Duodenal mucosa (tissue), 2 donors: ENCODE measurements around the gene UBE2H.
"Not testable (repeated sequence)": the region's sequence is repeated elsewhere in the genome, so short reads cannot be mapped to it uniquely, and the experiment has no call there.

ENCODE experiments used
- H3K27ac ChIP-seq: one replicate; pipeline ENCODE4 v1.7.0; 2013; ENCODE audit warnings: low read depth, low read length
- H3K27me3 ChIP-seq, 2 donors: one replicate each; pipeline ENCODE4 v1.7.0; 2013; ENCODE audit warnings: low read length in 2 of 2, control low read depth in 1 of 2; ENCODE audit not compliant: insufficient read depth in 2 of 2, control insufficient read depth in 1 of 2
- H3K36me3 ChIP-seq, 2 donors: one replicate each; pipeline ENCODE4 v1.7.0; 2013; ENCODE audit warnings: low read length in 2 of 2, control low read depth in 1 of 2; ENCODE audit not compliant: insufficient read depth in 2 of 2, control insufficient read depth in 1 of 2
- H3K4me1 ChIP-seq, 2 donors: one replicate each; pipeline ENCODE4 v1.7.0; 2013; ENCODE audit warnings: low read length in 2 of 2, control low read depth in 1 of 2; ENCODE audit not compliant: insufficient read depth in 2 of 2, control insufficient read depth in 1 of 2
- H3K4me3 ChIP-seq, 2 donors: one replicate each; pipeline ENCODE4 v1.7.0; 2013; ENCODE audit warnings: low read length in 2 of 2, low read depth in 1 of 2
- H3K9ac ChIP-seq, 2 donors: one replicate each; pipeline ENCODE4 v1.7.0; 2013; ENCODE audit warnings: low read length in 2 of 2, low read depth in 1 of 2
- H3K9me3 ChIP-seq, 2 donors: one replicate each; pipeline ENCODE4 v1.7.0; 2013; ENCODE audit warnings: low read length in 2 of 2, control low read depth in 1 of 2; ENCODE audit not compliant: control insufficient read depth in 1 of 2

The UBE2H gene

GRCh38 chr7:129896568-129897382, 56.0 kb downstream of the UBE2H start:
- no peak overlapping the region for H3K9ac ChIP-seq
- no peak overlapping the region for H3K27ac ChIP-seq
- no peak overlapping the region for H3K4me3 ChIP-seq
- H3K27me3 ChIP-seq: no peaks in the 10 kb centered on the region
- no peaks in the 10 kb centered on the region for H3K9me3 ChIP-seq
- H3K4me1 ChIP-seq: peaks cover 0 to 10% of the 10 kb centered on the region in 2 donors
- H3K36me3 ChIP-seq: peaks cover 0 to 8% of the 10 kb centered on the region in 2 donors

DNA sequence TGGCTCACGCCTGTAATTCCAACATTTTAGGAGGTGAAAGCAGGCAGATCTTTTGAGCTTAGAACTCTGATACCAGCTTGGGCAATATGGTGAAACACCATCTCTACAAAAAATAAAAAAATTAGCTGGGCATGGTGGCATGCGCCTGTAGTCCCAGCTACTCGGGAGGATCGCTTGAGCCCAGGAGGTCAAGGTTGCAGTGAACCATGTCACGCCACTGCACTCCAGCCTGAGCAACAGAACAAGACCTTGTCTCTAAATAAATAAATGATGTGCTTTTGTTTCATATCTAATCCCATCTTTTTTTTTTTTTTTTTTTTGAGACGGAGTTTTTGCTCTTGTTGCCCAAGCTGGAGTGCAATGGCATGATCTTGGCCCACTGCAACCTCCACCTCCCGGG, 58.6 kb downstream of the UBE2H start:
- peaks cover 0 to 10% of the 10 kb centered on the region in 2 donors for H3K4me1 ChIP-seq
- not testable (repeated sequence) for H3K9ac ChIP-seq, H3K9me3 ChIP-seq, H3K36me3 ChIP-seq, H3K4me3 ChIP-seq, H3K27ac ChIP-seq, H3K27me3 ChIP-seq

- Histone ChIP-seq H3K36me3 (no peaks in the 10 kb centered on the region), H3K27me3 (no peaks in the 10 kb centered on the region), H3K9me3 (no peaks in the 10 kb centered on the region), H3K4me1 (no peaks in the 10 kb centered on the region), H3K9ac (no peak overlapping the region), H3K27ac (no peak overlapping the region), H3K4me3 (no peak overlapping the region)
Measured at GRCh38 chr7:129890090-129890489, 62.7 kb downstream of the UBE2H start.

GRCh38 chr7:129889133-129889844, 63.5 kb downstream of the UBE2H start:
- H3K4me3 ChIP-seq: no peak overlapping the region
- no peak overlapping the region for H3K27ac ChIP-seq
- H3K27me3 ChIP-seq: no peaks in the 10 kb centered on the region
- H3K9me3 ChIP-seq: no peaks in the 10 kb centered on the region
- H3K9ac ChIP-seq: no peak overlapping the region
- H3K4me1 ChIP-seq: no peaks in the 10 kb centered on the region
- H3K36me3 ChIP-seq: no peaks in the 10 kb centered on the region

GRCh38 chr7:129887865-129888264, 64.9 kb downstream of the UBE2H start:
- no peaks in the 10 kb centered on the region for H3K4me1 ChIP-seq
- no peaks in the 10 kb centered on the region for H3K36me3 ChIP-seq
- H3K9me3 ChIP-seq: no peaks in the 10 kb centered on the region
- no peak overlapping the region for H3K4me3 ChIP-seq
- H3K9ac ChIP-seq: no peak overlapping the region
- no peaks in the 10 kb centered on the region for H3K27me3 ChIP-seq
- H3K27ac ChIP-seq: no peak overlapping the region

GRCh38 chr7:129886818-129887186, 66.0 kb downstream of the UBE2H start:
- Histone ChIP-seq H3K4me1 (no peaks in the 10 kb centered on the region), H3K9me3 (no peaks in the 10 kb centered on the region), H3K9ac (no peak overlapping the region), H3K4me3 (no peak overlapping the region), H3K27me3 (no peaks in the 10 kb centered on the region), H3K36me3 (no peaks in the 10 kb centered on the region), H3K27ac (no peak overlapping the region)

DNA sequence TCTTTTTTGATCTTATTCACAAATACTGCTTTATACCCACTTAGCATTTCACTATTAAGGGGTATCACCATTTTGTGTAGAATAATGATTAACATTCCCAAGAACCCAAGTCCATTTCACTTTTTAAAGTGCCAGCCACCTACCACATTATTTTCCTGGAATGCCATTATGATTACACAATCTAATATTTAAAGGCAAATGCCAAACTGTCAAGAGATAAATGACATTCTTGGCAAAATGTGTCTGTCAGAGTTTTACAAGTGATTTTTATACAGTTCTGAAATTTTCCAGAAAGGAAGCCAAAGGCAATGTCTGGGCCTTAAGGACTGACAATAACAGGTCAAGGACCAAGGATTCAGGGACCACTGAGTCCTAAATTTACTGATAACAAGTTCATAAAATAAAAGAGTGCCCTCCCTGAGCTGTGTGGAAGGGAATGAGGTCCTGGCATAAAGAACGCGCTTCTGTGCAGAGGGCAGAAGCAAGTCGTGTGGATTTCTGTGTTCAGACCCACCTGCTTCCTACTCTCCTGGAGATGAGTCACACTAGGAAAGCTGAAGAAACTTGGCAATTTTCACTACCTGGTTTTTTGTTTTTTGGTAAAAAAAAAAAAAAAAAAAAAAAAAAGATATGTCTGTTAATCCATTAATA, 66.5 kb downstream of the UBE2H start:
- H3K27ac ChIP-seq: no peak overlapping the region
- no peaks in the 10 kb centered on the region for H3K4me1 ChIP-seq
- no peaks in the 10 kb centered on the region for H3K36me3 ChIP-seq
- H3K9me3 ChIP-seq: no peaks in the 10 kb centered on the region
- H3K4me3 ChIP-seq: no peak overlapping the region
- no peak overlapping the region for H3K9ac ChIP-seq
- H3K27me3 ChIP-seq: no peaks in the 10 kb centered on the region

DNA sequence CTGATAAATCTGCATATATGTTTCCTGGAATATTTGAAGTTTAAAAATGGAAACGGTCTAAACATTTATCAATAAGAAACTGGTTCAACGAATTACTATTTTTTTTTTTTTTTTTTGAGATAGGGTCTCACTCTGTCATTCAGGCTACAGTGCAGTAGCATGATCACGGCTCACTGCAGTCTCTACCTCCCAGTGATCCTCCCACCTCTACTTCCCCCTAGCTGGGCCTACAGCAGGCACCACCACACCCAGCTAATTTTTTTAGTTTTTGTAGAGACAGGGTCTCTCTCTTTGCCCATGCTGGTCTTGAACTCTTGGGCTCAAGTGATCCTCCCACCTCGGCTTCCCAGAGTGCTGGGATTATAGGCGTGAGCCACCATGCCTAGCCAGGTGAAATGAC, 68.3 kb downstream of the UBE2H start:
- Histone ChIP-seq H3K27me3 (no peaks in the 10 kb centered on the region), H3K27ac (no peak overlapping the region), H3K36me3 (peaks cover 0 to 2% of the 10 kb centered on the region in 2 donors), H3K9ac (no peak overlapping the region), H3K4me1 (no peaks in the 10 kb centered on the region), H3K4me3 (no peak overlapping the region), H3K9me3 (no peaks in the 10 kb centered on the region)

DNA sequence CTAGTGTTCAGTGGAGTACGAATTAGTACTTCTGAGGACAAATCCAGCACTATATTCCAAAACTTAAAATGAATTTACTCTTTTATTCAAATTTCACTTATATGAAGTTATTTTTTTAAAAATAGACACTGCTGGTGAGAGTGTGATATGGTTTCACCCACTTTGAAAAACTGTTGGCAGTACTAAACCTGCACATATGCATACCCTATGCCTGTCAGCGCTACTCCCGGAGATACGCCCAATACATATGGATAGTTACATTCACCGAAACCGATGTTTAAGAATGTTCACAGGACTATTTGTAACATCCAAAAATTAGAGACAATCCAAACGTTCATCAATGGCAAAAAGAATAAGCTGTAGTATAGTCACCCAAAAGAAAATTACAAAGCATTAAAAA, 69.6 kb downstream of the UBE2H start:
- Histone ChIP-seq H3K9ac (no peak overlapping the region), H3K36me3 (peaks cover 4 to 7% of the 10 kb centered on the region in 2 donors), H3K4me3 (no peak overlapping the region)

GRCh38 chr7:129882531-129882930, 70.2 kb downstream of the UBE2H start:
- Histone ChIP-seq H3K27ac (no peak overlapping the region), H3K9ac (no peak overlapping the region), H3K4me3 (no peak overlapping the region), H3K9me3 (no peaks in the 10 kb centered on the region), H3K27me3 (no peaks in the 10 kb centered on the region), H3K36me3 (peaks cover 7 to 9% of the 10 kb centered on the region in 2 donors), H3K4me1 (no peaks in the 10 kb centered on the region)

More for the DNA sequence above, 69.6 kb downstream of the UBE2H start:
- Histone ChIP-seq H3K9me3 (no peaks in the 10 kb centered on the region), H3K27me3 (no peaks in the 10 kb centered on the region), H3K4me1 (no peaks in the 10 kb centered on the region), H3K27ac (no peak overlapping the region)
